K562 (cell line): ENCODE measurements around the gene RIPOR2. TPM values are rescaled to one million over a fixed set of nuclear protein-coding genes. Genes with fewer than 3 reads are reported as not detected.

Source experiments
- CGGBP1 ChIP-seq: fragments of 250-450 bp; sonication (Bioruptor Pico); IDR thresholded peaks from 2 replicates; pipeline ENCODE4 v1.9.0; 2021; ENCODE audit warnings: mild to moderate bottlenecking
- ERF ChIP-seq: fragments of 450-650 bp; formaldehyde crosslinking; IDR thresholded peaks from 2 replicates; pipeline ENCODE4 v1.4.0; 2020; ENCODE audit warnings: mild to moderate bottlenecking, mixed read lengths
- HDAC3 ChIP-seq: fragments of 450-650 bp; IDR thresholded peaks from 2 replicates; pipeline ENCODE4 v1.6.1; 2018; ENCODE audit warnings: borderline replicate concordance, mild to moderate bottlenecking, moderate library complexity; ENCODE audit not compliant: partially characterized antibody
- MTA1 ChIP-seq: fragments of 450-650 bp; IDR thresholded peaks from 2 replicates; pipeline ENCODE4 v1.6.1; 2017; ENCODE audit warnings: borderline replicate concordance
- NR4A1 ChIP-seq, 2 experiments: fragments of 250-450 bp in 1 of 2; fragments of 450-650 bp in 1 of 2; sonication (Bioruptor Pico) in 1 of 2; IDR thresholded peaks; 2 replicates each; pipeline versions ENCODE4 v1.4.0 to v1.6.1; 2016 to 2020; ENCODE audit warnings: mild to moderate bottlenecking in 2 of 2, missing compliant biosample characterization in 1 of 2, missing genetic modification characterization in 1 of 2, moderate library complexity in 1 of 2
- POLR2G ChIP-seq: fragments of 200-400 bp; formaldehyde crosslinking; IDR thresholded peaks from 2 replicates; pipeline ENCODE4 v1.6.1; 2017; ENCODE audit warnings: low read depth, mild to moderate bottlenecking, antibody characterized with exemption, low read length, moderate library complexity
- SP2 ChIP-seq: IDR thresholded peaks from 2 replicates; pipeline ENCODE4 v1.6.1; 2011; ENCODE audit warnings: mild to moderate bottlenecking, low read depth, low read length, moderate library complexity; ENCODE audit not compliant: poor library complexity, severe bottlenecking; ENCODE audit errors: extremely low read depth
- SRSF1 ChIP-seq: fragments of 200-400 bp; formaldehyde crosslinking; IDR thresholded peaks from 2 replicates; pipeline ENCODE4 v1.6.1; 2017; ENCODE audit warnings: mild to moderate bottlenecking, low read depth, low read length, moderate library complexity
- ZNF280A ChIP-seq: fragments of 450-650 bp; IDR thresholded peaks from 2 replicates; pipeline ENCODE4 v1.6.1; 2018; ENCODE audit warnings: mild to moderate bottlenecking, low read depth; ENCODE audit not compliant: partially characterized antibody
- polyA plus RNA-seq, 8 experiments: library from polyadenylated mRNA; depleted of rRNA in 4 of 8; stranded (reverse) in 5 of 8; unstranded in 3 of 8; fragments of >200 nt; fragmentation: Nextera tagmentation in 2 of 8; fragmentation: Illumina TruSeq in 1 of 8; extraction: Ambion mirVana in 2 of 8; extraction: Trizol in 1 of 8; gene quantifications; 2 replicates each; pipeline versions ENCODE4 v1.2.1 to v1.2.3, GENCODE V29; 2011 to 2014; ENCODE audit warnings: inconsistent platforms in 1 of 8, missing spikeins in 1 of 8
- total RNA-seq, 7 experiments: library from RNA; depleted of rRNA in 6 of 7; stranded (reverse); fragments of >200 nt in 6 of 7; fragmentation: Illumina TruSeq in 2 of 7; extraction: Trizol in 2 of 7; gene quantifications; 2 replicates each; pipeline versions ENCODE4 v1.2.1 to v1.2.3, GENCODE V29; 2011 to 2021; ENCODE audit warnings: low replicate concordance in 1 of 7
- TF ChIP-seq, protein P1 (sequence below): conservative IDR thresholded peaks from 2 replicates; pipeline ENCODE4 v1.6.1; 2011; ENCODE audit warnings: low read depth, mild to moderate bottlenecking, low read length; ENCODE audit not compliant: control insufficient read depth
- TF ChIP-seq, protein P2 (sequence below): IDR thresholded peaks from 2 replicates; pipeline ENCODE4 v1.6.1; 2011; ENCODE audit warnings: borderline replicate concordance, low read depth, mild to moderate bottlenecking, moderate library complexity, low read length; ENCODE audit not compliant: insufficient read depth, poor library complexity, severe bottlenecking

The RIPOR2 gene
- total and polyA plus RNA-seq, 9 of the 15 experiments (the other 6 are each of a cell fraction or from before 2014, with no cell fraction given), result 0.04 to 1.0 (median 0.47) TPM; not detected in 2

GRCh38 chr6:24847402-24847801, 88.4 kb downstream of the RIPOR2 start (continued):
- no peak for TF ChIP-seq SP2
- no peak for TF ChIP-seq HDAC3
- no peak for TF ChIP-seq MTA1
- no peak for TF ChIP-seq CGGBP1 (CRISPR knock-in tag)
- no peak for TF ChIP-seq ZNF280A
- TF ChIP-seq POLR2G, result no peak
- TF ChIP-seq ERF (CRISPR knock-in tag), result no peak
- TF ChIP-seq NR4A1 (CRISPR knock-in tag; IDR thresholded peaks at IDR 0.05), result no peak
- no peak for TF ChIP-seq NR4A1 (tag; IDR thresholded peaks at IDR 0.05)
- TF ChIP-seq, protein P1, sequence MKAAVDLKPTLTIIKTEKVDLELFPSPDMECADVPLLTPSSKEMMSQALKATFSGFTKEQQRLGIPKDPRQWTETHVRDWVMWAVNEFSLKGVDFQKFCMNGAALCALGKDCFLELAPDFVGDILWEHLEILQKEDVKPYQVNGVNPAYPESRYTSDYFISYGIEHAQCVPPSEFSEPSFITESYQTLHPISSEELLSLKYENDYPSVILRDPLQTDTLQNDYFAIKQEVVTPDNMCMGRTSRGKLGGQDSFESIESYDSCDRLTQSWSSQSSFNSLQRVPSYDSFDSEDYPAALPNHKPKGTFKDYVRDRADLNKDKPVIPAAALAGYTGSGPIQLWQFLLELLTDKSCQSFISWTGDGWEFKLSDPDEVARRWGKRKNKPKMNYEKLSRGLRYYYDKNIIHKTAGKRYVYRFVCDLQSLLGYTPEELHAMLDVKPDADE, result no peak
- TF ChIP-seq, protein P2, sequence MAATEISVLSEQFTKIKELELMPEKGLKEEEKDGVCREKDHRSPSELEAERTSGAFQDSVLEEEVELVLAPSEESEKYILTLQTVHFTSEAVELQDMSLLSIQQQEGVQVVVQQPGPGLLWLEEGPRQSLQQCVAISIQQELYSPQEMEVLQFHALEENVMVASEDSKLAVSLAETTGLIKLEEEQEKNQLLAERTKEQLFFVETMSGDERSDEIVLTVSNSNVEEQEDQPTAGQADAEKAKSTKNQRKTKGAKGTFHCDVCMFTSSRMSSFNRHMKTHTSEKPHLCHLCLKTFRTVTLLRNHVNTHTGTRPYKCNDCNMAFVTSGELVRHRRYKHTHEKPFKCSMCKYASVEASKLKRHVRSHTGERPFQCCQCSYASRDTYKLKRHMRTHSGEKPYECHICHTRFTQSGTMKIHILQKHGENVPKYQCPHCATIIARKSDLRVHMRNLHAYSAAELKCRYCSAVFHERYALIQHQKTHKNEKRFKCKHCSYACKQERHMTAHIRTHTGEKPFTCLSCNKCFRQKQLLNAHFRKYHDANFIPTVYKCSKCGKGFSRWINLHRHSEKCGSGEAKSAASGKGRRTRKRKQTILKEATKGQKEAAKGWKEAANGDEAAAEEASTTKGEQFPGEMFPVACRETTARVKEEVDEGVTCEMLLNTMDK, result no peak
- no peak for TF ChIP-seq SRSF1
